Breast epithelium (tissue), 4 donors: ENCODE data around the gene FITM2. TPM values are rescaled to one million over a fixed set of nuclear protein-coding genes. Genes with fewer than 3 reads are reported as not detected.
"Not testable (repeated sequence)": the region's sequence is repeated elsewhere in the genome, so short reads cannot be mapped to it uniquely, and the experiment has no call there.

Experiments
- DNase-seq, 2 donors: peaks; one replicate each; pipeline ENCODE4 v3.0.0-alpha.2; 2019; ENCODE audit warnings: low spot score in 2 of 2
- H3K27ac ChIP-seq, 2 donors: fragments of 200-600 bp; sonication (generic) in 1 of 2; one replicate each; pipeline ENCODE4 v1.5.1; 2016 to 2019; ENCODE audit warnings: mild to moderate bottlenecking in 1 of 2
- H3K27me3 ChIP-seq, 2 donors: fragments of 200-600 bp; sonication (generic) in 1 of 2; one replicate each; pipeline versions ENCODE4 v1.5.1 to v1.6.0; 2017 to 2019; ENCODE audit warnings: control low read depth in 1 of 2, mild to moderate bottlenecking in 1 of 2
- H3K36me3 ChIP-seq: fragments of 200-600 bp; one replicate; pipeline ENCODE4 v1.5.1; 2019
- H3K4me1 ChIP-seq, 2 donors: fragments of 200-600 bp; sonication (generic); one replicate each; pipeline ENCODE4 v1.5.1; 2016 to 2019; ENCODE audit warnings: control low read depth in 1 of 2
- H3K4me3 ChIP-seq, 3 donors: fragments of 200-600 bp; sonication (generic); 1 replicate in 2 of 3; 2 replicates in 1 of 3; pipeline ENCODE4 v1.5.1; 2016 to 2019; ENCODE audit warnings: mild to moderate bottlenecking in 3 of 3, moderate library complexity in 2 of 3
- H3K9me3 ChIP-seq, 2 donors: fragments of 200-600 bp; sonication (generic) in 1 of 2; one replicate each; pipeline ENCODE4 v1.5.1; 2016 to 2019; ENCODE audit warnings: control low read depth in 1 of 2
- CTCF ChIP-seq, 3 donors: fragments of 450-650 bp; IDR thresholded peaks; one replicate each; pipeline ENCODE4 v1.5.1; 2016 to 2017; ENCODE audit warnings: antibody characterized with exemption in 3 of 3, mild to moderate bottlenecking in 3 of 3, moderate library complexity in 3 of 3
- POLR2A ChIP-seq: fragments of 450-650 bp; IDR thresholded peaks from one replicate; pipeline ENCODE4 v1.6.1; 2016; ENCODE audit warnings: antibody characterized with exemption, mild to moderate bottlenecking, moderate library complexity
- POLR2AphosphoS5 ChIP-seq, 3 donors: sonication (generic); formaldehyde crosslinking; IDR thresholded peaks; one replicate each; pipeline ENCODE4 v1.6.1; 2017; ENCODE audit warnings: antibody characterized with exemption in 3 of 3
- intact Hi-C: fragments of 100-400 bp; cut with DNase I; formaldehyde crosslinking; loops from one replicate; pipeline ENCODE4 v1.15.1; 2023; ENCODE audit warnings: low total_unique reads
- total RNA-seq, 3 donors: library from RNA; depleted of rRNA; stranded (reverse); fragments of >200 nt; gene quantifications; one replicate each; pipeline ENCODE4 v1.1.0, GENCODE V29; 2016

Gene FITM2
- total RNA-seq, 3 donors from 2014 or later = 8.8 to 17.0 (median 9.2) TPM

- no peaks in the 10 kb centered on the region for H3K9me3 ChIP-seq
- DNase-seq = no peak
- H3K4me3 ChIP-seq = no peak overlapping the region
- no peak overlapping the region for H3K27ac ChIP-seq
- H3K4me1 ChIP-seq = no peaks in the 10 kb centered on the region
- intact Hi-C loops = no loop called here
- no peaks in the 10 kb centered on the region for H3K36me3 ChIP-seq
- no peak for TF ChIP-seq CTCF (IDR thresholded peaks at IDR 0.05)
- TF ChIP-seq POLR2AphosphoS5 (IDR thresholded peaks at IDR 0.05) = no peak
- no peak for TF ChIP-seq POLR2A
- no peaks in the 10 kb centered on the region for H3K27me3 ChIP-seq
These were observed 38.3 kb upstream of the FITM2 start for GRCh38 chr20:44349349-44349748.

DNA sequence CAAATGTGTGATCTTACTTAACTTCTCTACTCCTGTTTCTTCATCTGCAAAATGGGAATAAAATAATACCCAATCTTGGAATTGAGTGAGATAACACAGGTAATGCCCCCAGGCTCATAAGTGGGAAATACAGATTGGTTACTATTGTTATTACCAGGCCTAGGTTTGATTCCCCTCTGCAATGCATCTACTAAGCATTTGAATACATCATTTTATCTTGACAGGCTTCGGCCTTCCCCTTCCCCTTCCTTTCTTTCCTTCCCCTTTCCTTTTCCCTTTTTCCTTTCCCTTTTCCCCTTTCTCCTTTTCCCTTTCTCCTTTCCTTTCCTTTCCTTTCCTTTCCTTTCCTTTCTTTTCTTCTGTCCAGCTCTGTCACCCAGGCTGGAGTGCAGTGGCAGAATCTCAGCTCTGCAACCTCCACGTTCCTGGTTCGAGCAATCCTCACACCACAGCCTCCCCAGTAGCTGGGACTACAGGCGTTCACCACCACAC, 37.2 kb upstream of the FITM2 start:
- no peak overlapping the region for H3K27ac ChIP-seq
- intact Hi-C loops = no loop called here
- no peaks in the 10 kb centered on the region for H3K4me1 ChIP-seq
- H3K4me3 ChIP-seq = no peak overlapping the region
- H3K9me3 ChIP-seq = no peaks in the 10 kb centered on the region
- TF ChIP-seq POLR2AphosphoS5 (IDR thresholded peaks at IDR 0.05) (no peak), POLR2A (no peak), CTCF (IDR thresholded peaks at IDR 0.05) (no peak)
- no peaks in the 10 kb centered on the region for H3K27me3 ChIP-seq
- DNase-seq = no peak
- no peaks in the 10 kb centered on the region for H3K36me3 ChIP-seq

- intact Hi-C loops, H3K4me3 ChIP-seq: not testable (repeated sequence)
These were observed 34.9 kb upstream of the FITM2 start for GRCh38 chr20:44345941-44346340.

GRCh38 chr20:44345147-44345546, 34.1 kb upstream of the FITM2 start:
- H3K27me3 ChIP-seq = no peaks in the 10 kb centered on the region
- TF ChIP-seq POLR2A = no peak
- TF ChIP-seq POLR2AphosphoS5 (IDR thresholded peaks at IDR 0.05) = no peak
- TF ChIP-seq CTCF (IDR thresholded peaks at IDR 0.05) = no peak
- no peaks in the 10 kb centered on the region for H3K4me1 ChIP-seq

More at GRCh38 chr20:44345941-44346340, 34.9 kb upstream of the FITM2 start:
- H3K4me1 ChIP-seq, H3K27me3 ChIP-seq, H3K36me3 ChIP-seq, H3K27ac ChIP-seq, H3K9me3 ChIP-seq, DNase-seq: not testable (repeated sequence)

DNA sequence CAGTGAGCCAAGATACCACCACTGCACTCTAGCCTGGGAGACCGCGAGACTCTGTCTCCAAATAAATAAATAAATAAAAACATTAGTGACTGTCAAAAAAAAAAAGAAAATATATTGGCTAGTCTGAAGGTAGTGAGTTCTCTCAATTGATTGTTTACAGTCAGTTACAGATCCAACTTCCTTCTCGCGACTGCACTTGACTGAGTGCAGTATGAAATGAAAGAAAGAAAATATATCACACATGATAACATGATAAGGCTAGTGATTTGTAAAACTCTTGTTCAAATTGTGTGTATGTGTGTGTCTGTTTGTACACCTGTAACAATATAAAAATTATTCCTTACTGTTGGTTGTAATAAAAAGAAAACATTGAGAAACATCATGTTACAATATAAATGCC, 33.7 kb upstream of the FITM2 start:
- Histone ChIP-seq H3K27me3 (no peaks in the 10 kb centered on the region), H3K27ac (no peak overlapping the region), H3K36me3 (no peaks in the 10 kb centered on the region), H3K4me1 (no peaks in the 10 kb centered on the region), H3K4me3 (no peak overlapping the region), H3K9me3 (no peaks in the 10 kb centered on the region)
- intact Hi-C loops = no loop called here
- TF ChIP-seq POLR2AphosphoS5 (IDR thresholded peaks at IDR 0.05) (no peak), POLR2A (no peak)
- DNase-seq = no peak

More at GRCh38 chr20:44345147-44345546, 34.1 kb upstream of the FITM2 start:
- H3K36me3 ChIP-seq = no peaks in the 10 kb centered on the region
- H3K9me3 ChIP-seq = no peaks in the 10 kb centered on the region
- intact Hi-C loops = no loop called here
- no peak overlapping the region for H3K27ac ChIP-seq
- no peak for DNase-seq
- no peak overlapping the region for H3K4me3 ChIP-seq

- H3K27ac ChIP-seq = no peak overlapping the region
- intact Hi-C loops = no loop called here
- H3K27me3 ChIP-seq = no peaks in the 10 kb centered on the region
- H3K4me3 ChIP-seq = no peak overlapping the region
- no peaks in the 10 kb centered on the region for H3K36me3 ChIP-seq
- DNase-seq = no peak
- H3K4me1 ChIP-seq = no peaks in the 10 kb centered on the region
- TF ChIP-seq POLR2A (no peak), POLR2AphosphoS5 (IDR thresholded peaks at IDR 0.05) (no peak), CTCF (IDR thresholded peaks at IDR 0.05) (no peak)
- no peaks in the 10 kb centered on the region for H3K9me3 ChIP-seq
These were observed 32.2 kb upstream of the FITM2 start for GRCh38 chr20:44343162-44343675.
